Stimulated activated naive CD8-positive, alpha-beta T cell treated with anti-CD3 and anti-CD28 coated beads, Interleukin-15, amount 100 ng/mL, for 72 hours (primary cell): Measurements from ENCODE around the gene CTSW.
A peak's percentile ranks its signal among the peaks of the same experiment; 100 is the strongest.

Experiments
- ATAC-seq: fragments of 150-1000 bp; cut with Tn5 transposase; 2 replicates; pipeline ENCODE4 v1.10.0; 2021; ENCODE audit warnings: mild to moderate bottlenecking, moderate library complexity
- DNase-seq, 2 donors: peaks; one replicate each; pipeline ENCODE4 v3.0.0; 2021 to 2022
- H3K27ac Mint-ChIP-seq, 2 donors: one replicate each; pipeline ENCODE4 v1.8.0; 2022; ENCODE audit warnings: mild to moderate bottlenecking in 2 of 2, mixed read lengths in 2 of 2, moderate library complexity in 2 of 2
- H3K27me3 Mint-ChIP-seq: one replicate; pipeline ENCODE4 v1.8.0; 2022; ENCODE audit warnings: mixed read lengths
- H3K4me1 Mint-ChIP-seq: one replicate; pipeline ENCODE4 v1.8.0; 2022; ENCODE audit warnings: mild to moderate bottlenecking, mixed read lengths
- H3K4me3 Mint-ChIP-seq, 2 donors: one replicate each; pipeline ENCODE4 v1.8.0; 2022; ENCODE audit warnings: mild to moderate bottlenecking in 2 of 2, mixed read lengths in 2 of 2, moderate library complexity in 1 of 2
- H3K9me3 Mint-ChIP-seq, 2 donors: one replicate each; pipeline ENCODE4 v1.8.0; 2022; ENCODE audit warnings: mixed read lengths in 2 of 2

The CTSW gene

GRCh38 chr11:65870307-65870658 lies 9.4 kb upstream of the CTSW start:
- H3K4me3 Mint-ChIP-seq = no peak overlapping the region
- ATAC-seq = no peak

GRCh38 chr11:65870706-65871681 lies 8.6 kb upstream of the CTSW start:
- H3K4me3 Mint-ChIP-seq = peak overlapping the region in 1 of 2 donors; percentile 63
- H3K9me3 Mint-ChIP-seq = no peaks in the 10 kb centered on the region
- ATAC-seq (no peak), DNase-seq (no peak)
- H3K4me1 Mint-ChIP-seq = peaks cover 57% of the 10 kb centered on the region
- peaks cover 6% of the 10 kb centered on the region for H3K27me3 Mint-ChIP-seq
- H3K27ac Mint-ChIP-seq = peak overlapping the region in 1 of 2 donors; percentile 59

More at GRCh38 chr11:65870307-65870658, 9.4 kb upstream of the CTSW start:
- no peak for DNase-seq
- H3K27me3 Mint-ChIP-seq = peaks cover 6% of the 10 kb centered on the region
- no peaks in the 10 kb centered on the region for H3K9me3 Mint-ChIP-seq
- peaks cover 57% of the 10 kb centered on the region for H3K4me1 Mint-ChIP-seq
- H3K27ac Mint-ChIP-seq = no peak overlapping the region

GRCh38 chr11:65871811-65872548 lies 7.7 kb upstream of the CTSW start:
- DNase-seq (no peak), ATAC-seq (no peak)
- peak overlapping the region; percentile 60 to 63 for H3K4me3 Mint-ChIP-seq
- H3K27me3 Mint-ChIP-seq = peaks cover 6% of the 10 kb centered on the region
- peak overlapping the region in 1 of 2 donors; percentile 48 for H3K27ac Mint-ChIP-seq
- no peaks in the 10 kb centered on the region for H3K9me3 Mint-ChIP-seq
- H3K4me1 Mint-ChIP-seq = peaks cover 59% of the 10 kb centered on the region

GRCh38 chr11:65872586-65873317 lies 6.9 kb upstream of the CTSW start, which contains the start of gene EFEMP2:
Gene EFEMP2, minus strand, starts transcription at chr11:65872800. Its CDS starts 446 bp downstream, at chr11:65872354.
- DNase-seq (no peak), ATAC-seq (peak; percentile 13)
- peaks cover 6% of the 10 kb centered on the region for H3K27me3 Mint-ChIP-seq
- H3K4me3 Mint-ChIP-seq = peak within 1 kb of the TSS; percentile 91 to 98
- H3K4me1 Mint-ChIP-seq = peaks cover 59% of the 10 kb centered on the region
- H3K27ac Mint-ChIP-seq = peak within 1 kb of the TSS; percentile 88 to 97
- H3K9me3 Mint-ChIP-seq = no peaks in the 10 kb centered on the region

GRCh38 chr11:65873318-65874156 lies 6.1 kb upstream of the CTSW start:
- Mint-ChIP-seq H3K4me3 (peak overlapping the region; percentile 91 to 98), H3K9me3 (no peaks in the 10 kb centered on the region), H3K4me1 (peaks cover 66% of the 10 kb centered on the region), H3K27ac (peak overlapping the region; percentile 88 to 97), H3K27me3 (peaks cover 6% of the 10 kb centered on the region)
- DNase-seq (peak; percentile 97 to 98), ATAC-seq (peak; percentile 82)

- Mint-ChIP-seq H3K27me3 (no peaks in the 10 kb centered on the region), H3K9me3 (no peaks in the 10 kb centered on the region), H3K4me1 (peaks cover 82% of the 10 kb centered on the region), H3K4me3 (peak overlapping the region; percentile 77 to 88), H3K27ac (peak overlapping the region; percentile 78 to 91)
- no peak for DNase-seq
- ATAC-seq = no peak
Observed at GRCh38 chr11:65880027-65880426, 390 bp downstream of the CTSW start.

- H3K27me3 Mint-ChIP-seq = no peaks in the 10 kb centered on the region
- H3K27ac Mint-ChIP-seq = peak overlapping the region; percentile 36 to 72
- ATAC-seq (peak; percentile 67), DNase-seq (peak in 1 of 2 donors; percentile 53)
- H3K9me3 Mint-ChIP-seq = no peaks in the 10 kb centered on the region
- peak overlapping the region; percentile 77 to 88 for H3K4me3 Mint-ChIP-seq
- H3K4me1 Mint-ChIP-seq = peaks cover 89% of the 10 kb centered on the region
Observed at GRCh38 chr11:65880844-65881421, 1.3 kb downstream of the CTSW start.

- Mint-ChIP-seq H3K9me3 (no peaks in the 10 kb centered on the region), H3K27ac (peak overlapping the region in 1 of 2 donors; percentile 64), H3K4me3 (peak overlapping the region in 1 of 2 donors; percentile 16), H3K4me1 (peaks cover 92% of the 10 kb centered on the region), H3K27me3 (no peaks in the 10 kb centered on the region)
- DNase-seq = no peak
- ATAC-seq = no peak
Observed at GRCh38 chr11:65882120-65883057, 2.8 kb downstream of the CTSW start.

- no peaks in the 10 kb centered on the region for H3K9me3 Mint-ChIP-seq
- H3K27me3 Mint-ChIP-seq = no peaks in the 10 kb centered on the region
- DNase-seq (no peak), ATAC-seq (no peak)
- H3K27ac Mint-ChIP-seq = no peak overlapping the region
- H3K4me3 Mint-ChIP-seq = no peak overlapping the region
- H3K4me1 Mint-ChIP-seq = peaks cover 87% of the 10 kb centered on the region
Observed at GRCh38 chr11:65883058-65883761, 3.6 kb downstream of the CTSW start.

- Mint-ChIP-seq H3K4me3 (no peak overlapping the region), H3K27ac (no peak overlapping the region), H3K4me1 (peaks cover 82% of the 10 kb centered on the region), H3K9me3 (no peaks in the 10 kb centered on the region), H3K27me3 (no peaks in the 10 kb centered on the region)
- DNase-seq = no peak
- no peak for ATAC-seq
Observed at GRCh38 chr11:65883786-65884715, 4.4 kb downstream of the CTSW start.

GRCh38 chr11:65884716-65885092 lies 5.1 kb downstream of the CTSW start:
- H3K27ac Mint-ChIP-seq = no peak overlapping the region
- DNase-seq = peak; percentile 81 to 83
- H3K27me3 Mint-ChIP-seq = no peaks in the 10 kb centered on the region
- H3K4me3 Mint-ChIP-seq = no peak overlapping the region
- peak; percentile 46 for ATAC-seq
- H3K4me1 Mint-ChIP-seq = peaks cover 82% of the 10 kb centered on the region
- no peaks in the 10 kb centered on the region for H3K9me3 Mint-ChIP-seq

GRCh38 chr11:65885231-65885630 lies 5.6 kb downstream of the CTSW start:
- H3K27me3 Mint-ChIP-seq = no peaks in the 10 kb centered on the region
- H3K4me3 Mint-ChIP-seq = no peak overlapping the region
- DNase-seq (no peak), ATAC-seq (no peak)
- H3K27ac Mint-ChIP-seq = no peak overlapping the region
- H3K9me3 Mint-ChIP-seq = no peaks in the 10 kb centered on the region
- peaks cover 82% of the 10 kb centered on the region for H3K4me1 Mint-ChIP-seq
